Measurements from ENCODE around the gene PGS1. TPM values are rescaled to one million over a fixed set of nuclear protein-coding genes. Genes with fewer than 3 reads are reported as not detected.

PGS1 gene
- total RNA-seq, 1 donor from 2014 or later, result 22.7 TPM

DNA sequence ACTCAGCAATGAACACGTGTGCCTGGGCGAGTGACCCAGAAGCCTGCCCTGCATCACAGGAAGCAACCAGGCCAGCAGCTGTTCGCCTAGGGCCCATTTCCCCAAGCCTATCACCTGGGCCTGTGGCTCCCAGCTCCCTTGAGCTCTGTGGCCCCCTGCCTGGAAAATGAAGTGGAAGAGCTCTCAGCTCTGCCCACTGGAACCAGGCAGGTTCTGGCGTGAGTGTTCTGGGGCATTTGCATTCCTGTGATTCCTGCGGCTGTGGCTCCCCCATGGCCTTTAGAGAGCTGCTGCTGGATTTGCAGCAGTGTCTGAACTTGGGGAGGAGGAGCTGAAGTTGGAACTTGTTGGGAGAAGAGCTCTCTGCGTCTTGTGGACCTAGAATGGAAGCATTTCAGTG lies 22.8 kb downstream of the PGS1 start:
- no peaks in the 10 kb centered on the region for H3K27me3 Mint-ChIP-seq (ENCODE audit: low read depth)
- peak overlapping the region; percentile 45 for H3K27ac Mint-ChIP-seq (ENCODE audit: unreplicated experiment)
- H3K4me1 Mint-ChIP-seq (ENCODE audit: low read depth), result peaks cover 41% of the 10 kb centered on the region
- no peak for DNase-seq (ENCODE audit: low spot score)
- H3K4me3 Mint-ChIP-seq (ENCODE audit: unreplicated experiment), result no peak overlapping the region
- TF ChIP-seq, protein P1, sequence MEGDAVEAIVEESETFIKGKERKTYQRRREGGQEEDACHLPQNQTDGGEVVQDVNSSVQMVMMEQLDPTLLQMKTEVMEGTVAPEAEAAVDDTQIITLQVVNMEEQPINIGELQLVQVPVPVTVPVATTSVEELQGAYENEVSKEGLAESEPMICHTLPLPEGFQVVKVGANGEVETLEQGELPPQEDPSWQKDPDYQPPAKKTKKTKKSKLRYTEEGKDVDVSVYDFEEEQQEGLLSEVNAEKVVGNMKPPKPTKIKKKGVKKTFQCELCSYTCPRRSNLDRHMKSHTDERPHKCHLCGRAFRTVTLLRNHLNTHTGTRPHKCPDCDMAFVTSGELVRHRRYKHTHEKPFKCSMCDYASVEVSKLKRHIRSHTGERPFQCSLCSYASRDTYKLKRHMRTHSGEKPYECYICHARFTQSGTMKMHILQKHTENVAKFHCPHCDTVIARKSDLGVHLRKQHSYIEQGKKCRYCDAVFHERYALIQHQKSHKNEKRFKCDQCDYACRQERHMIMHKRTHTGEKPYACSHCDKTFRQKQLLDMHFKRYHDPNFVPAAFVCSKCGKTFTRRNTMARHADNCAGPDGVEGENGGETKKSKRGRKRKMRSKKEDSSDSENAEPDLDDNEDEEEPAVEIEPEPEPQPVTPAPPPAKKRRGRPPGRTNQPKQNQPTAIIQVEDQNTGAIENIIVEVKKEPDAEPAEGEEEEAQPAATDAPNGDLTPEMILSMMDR (IDR thresholded peaks at IDR 0.05), result no peak
- peaks cover 60% of the 10 kb centered on the region for H3K36me3 Mint-ChIP-seq (ENCODE audit: low read depth)
- H3K9me3 Mint-ChIP-seq (ENCODE audit: low read depth), result no peaks in the 10 kb centered on the region

DNA sequence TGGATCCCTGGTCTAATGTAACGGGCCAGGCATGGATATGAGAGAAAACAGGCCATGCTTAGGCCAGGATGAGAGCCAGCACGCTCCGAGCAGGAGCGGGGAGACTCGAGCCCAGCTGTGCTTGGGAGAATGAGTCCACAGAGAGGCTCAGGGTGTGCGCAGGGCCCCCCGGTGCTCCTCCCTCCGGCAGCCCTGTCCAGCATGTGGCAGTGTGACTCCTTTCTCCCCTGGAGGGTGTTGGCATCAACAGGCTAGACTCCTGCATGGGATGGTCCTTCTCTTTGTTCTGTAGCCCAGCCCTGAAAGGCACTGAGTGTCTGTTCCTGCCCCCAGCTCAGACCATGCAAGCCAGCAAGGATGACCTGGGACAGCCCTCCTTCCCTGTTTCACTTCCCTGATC lies 23.4 kb downstream of the PGS1 start:
- Mint-ChIP-seq H3K27ac (ENCODE audit: unreplicated experiment) (no peak overlapping the region), H3K9me3 (ENCODE audit: low read depth) (no peaks in the 10 kb centered on the region), H3K27me3 (ENCODE audit: low read depth) (no peaks in the 10 kb centered on the region), H3K36me3 (ENCODE audit: low read depth) (peaks cover 60% of the 10 kb centered on the region), H3K4me3 (ENCODE audit: unreplicated experiment) (no peak overlapping the region), H3K4me1 (ENCODE audit: low read depth) (peaks cover 35% of the 10 kb centered on the region)
- no peak for DNase-seq (ENCODE audit: low spot score)
- TF ChIP-seq, protein P1 (IDR thresholded peaks at IDR 0.05), result no peak

DNA sequence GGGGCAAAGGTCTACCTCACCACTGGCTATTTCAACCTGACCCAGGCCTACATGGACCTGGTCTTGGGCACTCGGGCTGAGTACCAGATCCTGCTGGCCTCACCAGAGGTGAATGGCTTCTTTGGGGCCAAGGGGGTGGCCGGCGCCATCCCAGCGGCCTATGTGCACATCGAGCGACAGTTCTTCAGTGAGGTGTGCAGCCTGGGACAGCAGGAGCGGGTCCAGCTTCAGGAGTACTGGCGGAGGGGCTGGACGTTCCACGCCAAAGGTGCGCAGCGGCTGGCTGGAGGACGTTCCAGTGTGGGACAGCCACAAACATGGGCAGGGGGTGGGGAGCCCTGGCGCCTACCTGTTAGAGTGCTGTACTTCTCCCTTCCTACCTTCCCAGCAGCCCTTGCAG lies 25.4 kb downstream of the PGS1 start:
- TF ChIP-seq, protein P1 (IDR thresholded peaks at IDR 0.05), result no peak
- no peak overlapping the region for H3K27ac Mint-ChIP-seq (ENCODE audit: unreplicated experiment)
- no peaks in the 10 kb centered on the region for H3K27me3 Mint-ChIP-seq (ENCODE audit: low read depth)
- DNase-seq (ENCODE audit: low spot score), result no peak
- peaks cover 19% of the 10 kb centered on the region for H3K4me1 Mint-ChIP-seq (ENCODE audit: low read depth)
- H3K9me3 Mint-ChIP-seq (ENCODE audit: low read depth), result no peaks in the 10 kb centered on the region
- no peak overlapping the region for H3K4me3 Mint-ChIP-seq (ENCODE audit: unreplicated experiment)
- H3K36me3 Mint-ChIP-seq (ENCODE audit: low read depth), result peaks cover 52% of the 10 kb centered on the region

DNA sequence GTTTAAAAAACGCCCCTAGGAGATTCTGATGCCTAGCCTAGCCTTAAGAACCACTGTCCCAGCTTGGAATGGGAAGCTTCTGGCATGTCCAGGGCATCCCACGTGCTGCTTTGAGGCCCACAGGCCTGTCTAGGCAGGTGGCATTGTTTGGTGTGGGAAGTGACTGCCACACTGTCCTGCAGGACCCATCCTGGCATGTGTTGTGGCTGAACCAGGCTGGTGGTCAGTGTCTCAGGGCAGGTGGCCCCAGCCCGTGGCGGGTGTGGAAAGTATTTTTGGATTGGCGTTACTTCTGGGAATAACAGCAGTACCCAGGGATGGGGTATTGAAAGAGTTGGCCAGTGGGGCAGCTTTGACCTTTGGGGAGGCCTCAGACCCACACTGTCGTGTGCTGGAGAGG lies 27.9 kb downstream of the PGS1 start:
- Mint-ChIP-seq H3K27me3 (ENCODE audit: low read depth) (no peaks in the 10 kb centered on the region), H3K36me3 (ENCODE audit: low read depth) (peaks cover 32% of the 10 kb centered on the region), H3K4me1 (ENCODE audit: low read depth) (peaks cover 15% of the 10 kb centered on the region), H3K9me3 (ENCODE audit: low read depth) (no peaks in the 10 kb centered on the region), H3K4me3 (ENCODE audit: unreplicated experiment) (no peak overlapping the region), H3K27ac (ENCODE audit: unreplicated experiment) (no peak overlapping the region)
- TF ChIP-seq, protein P1 (IDR thresholded peaks at IDR 0.05), result no peak
- no peak for DNase-seq (ENCODE audit: low spot score)

DNA sequence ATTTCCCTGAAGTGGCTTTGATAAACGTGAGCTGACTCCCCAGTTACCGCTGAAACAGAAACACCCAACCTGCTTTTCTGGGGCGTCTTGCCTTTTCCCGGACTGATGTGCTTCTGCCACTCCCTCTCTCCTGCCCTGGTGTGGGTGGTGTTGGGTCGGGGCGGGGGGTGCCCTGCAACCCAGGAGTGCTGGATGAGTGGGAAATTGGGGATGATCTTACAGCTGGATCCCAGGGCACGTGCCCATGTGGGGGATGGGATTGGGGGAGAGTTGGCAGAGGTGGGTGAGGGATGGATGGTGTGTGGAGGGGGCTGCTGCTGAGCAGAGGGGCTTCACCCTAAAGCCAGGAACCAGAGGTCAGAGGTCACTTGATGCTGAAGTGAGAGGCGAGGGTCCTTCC lies 28.5 kb downstream of the PGS1 start:
- Mint-ChIP-seq H3K9me3 (ENCODE audit: low read depth) (no peaks in the 10 kb centered on the region), H3K27ac (ENCODE audit: unreplicated experiment) (no peak overlapping the region), H3K4me1 (ENCODE audit: low read depth) (peaks cover 9% of the 10 kb centered on the region), H3K36me3 (ENCODE audit: low read depth) (peaks cover 27% of the 10 kb centered on the region), H3K27me3 (ENCODE audit: low read depth) (no peaks in the 10 kb centered on the region), H3K4me3 (ENCODE audit: unreplicated experiment) (no peak overlapping the region)
- TF ChIP-seq, protein P1 (IDR thresholded peaks at IDR 0.05), result no peak
- no peak for DNase-seq (ENCODE audit: low spot score)

All from chondrocyte (in vitro differentiated cells).